Measurements from ENCODE around the gene UNC13B. TPM values are rescaled to one million over a fixed set of nuclear protein-coding genes. Genes with fewer than 3 reads are reported as not detected.

UNC13B gene
- total and polyA plus RNA-seq, 9 of the 15 experiments (the other 6 are each of a cell fraction or from before 2014, with no cell fraction given), result 2.4 to 11.5 (median 8.6) TPM

DNA sequence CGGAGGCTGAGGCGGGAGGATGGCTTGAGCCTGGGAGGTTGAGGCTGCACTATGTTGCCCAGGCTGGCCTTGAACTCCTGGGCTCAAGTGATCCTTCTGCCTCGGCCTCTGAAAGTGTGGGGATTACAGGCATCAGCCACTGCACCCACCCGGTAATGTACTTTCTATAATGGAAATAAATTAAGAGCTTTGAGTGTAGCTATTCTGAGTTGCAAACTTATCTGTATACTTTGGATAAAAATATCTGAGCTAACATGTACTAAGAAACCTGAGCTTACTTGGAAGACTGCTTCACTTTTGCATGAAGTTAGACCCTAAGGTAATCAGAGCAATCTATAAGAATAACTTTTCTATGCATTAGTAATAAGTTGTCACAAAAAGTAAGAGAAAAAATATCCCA, 50.0 kb downstream of the UNC13B start (continued):
- TF ChIP-seq, protein P1, sequence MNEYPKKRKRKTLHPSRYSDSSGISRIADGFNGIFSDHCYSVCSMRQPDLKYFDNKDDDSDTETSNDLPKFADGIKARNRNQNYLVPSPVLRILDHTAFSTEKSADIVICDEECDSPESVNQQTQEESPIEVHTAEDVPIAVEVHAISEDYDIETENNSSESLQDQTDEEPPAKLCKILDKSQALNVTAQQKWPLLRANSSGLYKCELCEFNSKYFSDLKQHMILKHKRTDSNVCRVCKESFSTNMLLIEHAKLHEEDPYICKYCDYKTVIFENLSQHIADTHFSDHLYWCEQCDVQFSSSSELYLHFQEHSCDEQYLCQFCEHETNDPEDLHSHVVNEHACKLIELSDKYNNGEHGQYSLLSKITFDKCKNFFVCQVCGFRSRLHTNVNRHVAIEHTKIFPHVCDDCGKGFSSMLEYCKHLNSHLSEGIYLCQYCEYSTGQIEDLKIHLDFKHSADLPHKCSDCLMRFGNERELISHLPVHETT (CRISPR knock-in tag; conservative IDR thresholded peaks at IDR 0.05 in 1 of 2, IDR thresholded peaks at IDR 0.05 in 1 of 2), result no peak

DNA sequence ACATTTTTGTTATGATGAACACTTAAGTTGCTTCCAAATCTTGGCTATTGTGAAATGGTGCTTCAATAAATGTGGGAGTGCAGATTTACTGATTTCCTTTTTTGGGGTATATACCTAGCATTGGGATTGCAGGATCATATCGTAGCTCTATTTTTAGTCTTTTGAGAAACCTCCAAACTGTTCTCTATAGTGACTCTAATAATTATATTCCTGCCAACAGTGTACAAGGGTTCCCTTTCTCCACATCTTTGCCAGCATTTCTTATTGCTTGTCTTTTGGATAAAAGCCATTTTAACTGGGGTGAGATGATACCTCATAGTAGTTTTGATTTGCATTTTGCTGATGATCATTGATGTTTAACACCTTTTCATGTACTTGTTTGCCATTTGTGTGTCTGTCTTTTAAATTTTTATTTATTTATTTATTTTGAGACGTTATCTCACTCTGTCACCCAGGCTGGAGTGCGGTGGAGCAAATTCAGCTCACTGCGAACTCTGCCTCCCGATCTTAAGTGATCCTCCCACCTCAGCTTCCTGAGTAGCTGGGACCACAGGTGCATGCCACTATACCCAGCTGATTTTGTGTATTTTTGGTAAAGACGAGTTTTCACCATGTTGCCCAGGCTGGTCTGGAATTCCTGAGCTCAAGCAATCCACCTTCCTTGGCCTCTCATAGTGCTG, 59.0 kb downstream of the UNC13B start:
- no peak overlapping the region for H3K4me2 ChIP-seq (ENCODE audit: insufficient read depth, low read length)
- ChIA-PET CTCF (ENCODE audit: low intra/inter-chr PET ratio) (no interaction called here), POLR2A (no interaction called here)
- FAIRE-seq (no peak), ATAC-seq (no peak), DNase-seq (ENCODE audit: extremely low read depth in 1 of 4, low spot score in 3 of 4) (no peak)
- H3K36me3 ChIP-seq (ENCODE audit: control insufficient read depth, insufficient read depth, low read length), result no peaks in the 10 kb centered on the region
- in situ Hi-C loops (cut with MboI) (no loop called here), intact Hi-C loops (cut with micrococcal nuclease) (no loop called here)
- no peak overlapping the region for H3K27ac ChIP-seq (ENCODE audit: extremely low read depth, low read depth, low read length)
- H2AFZ ChIP-seq (ENCODE audit: low read depth, low read length), result no peak overlapping the region
- H3K9me3 ChIP-seq (replicated peaks; ENCODE audit: control insufficient read depth, insufficient read depth, low read depth, low read length), result no peaks in the 10 kb centered on the region
- H3K4me1 ChIP-seq (replicated peaks in 1 of 2; ENCODE audit: control insufficient read depth in 2 of 2, insufficient read depth in 2 of 2, low read length in 2 of 2), result no peaks in the 10 kb centered on the region
- no peaks in the 10 kb centered on the region for H3K27me3 ChIP-seq (ENCODE audit: control insufficient read depth in 2 of 2, insufficient read depth in 2 of 2, low read length in 2 of 2)
- H3K9ac ChIP-seq (ENCODE audit: insufficient read depth in 1 of 2, low read depth in 2 of 2, low read length in 2 of 2), result no peak overlapping the region
- 14% methylated on average over 6 of the region's 6 CpGs for WGBS (ENCODE audit: insufficient coverage, low coverage, missing lambda C conversion rate)
- H3K79me2 ChIP-seq (ENCODE audit: control insufficient read depth, insufficient read depth, low read length), result no peaks in the 10 kb centered on the region
- no peaks in the 10 kb centered on the region for H4K20me1 ChIP-seq (replicated peaks; ENCODE audit: control insufficient read depth, insufficient read depth, low read length)
- no peak overlapping the region for H3K4me3 ChIP-seq
- no TSS peak for BruUV-seq (replicated peaks)
- no peaks in the 10 kb centered on the region for H3K9me1 ChIP-seq (ENCODE audit: control insufficient read depth, insufficient read depth, low read length)
- TF ChIP-seq MXI1 (IDR thresholded peaks at IDR 0.05; ENCODE audit: low read depth, low read length), result no peak
- TF ChIP-seq, protein P2, sequence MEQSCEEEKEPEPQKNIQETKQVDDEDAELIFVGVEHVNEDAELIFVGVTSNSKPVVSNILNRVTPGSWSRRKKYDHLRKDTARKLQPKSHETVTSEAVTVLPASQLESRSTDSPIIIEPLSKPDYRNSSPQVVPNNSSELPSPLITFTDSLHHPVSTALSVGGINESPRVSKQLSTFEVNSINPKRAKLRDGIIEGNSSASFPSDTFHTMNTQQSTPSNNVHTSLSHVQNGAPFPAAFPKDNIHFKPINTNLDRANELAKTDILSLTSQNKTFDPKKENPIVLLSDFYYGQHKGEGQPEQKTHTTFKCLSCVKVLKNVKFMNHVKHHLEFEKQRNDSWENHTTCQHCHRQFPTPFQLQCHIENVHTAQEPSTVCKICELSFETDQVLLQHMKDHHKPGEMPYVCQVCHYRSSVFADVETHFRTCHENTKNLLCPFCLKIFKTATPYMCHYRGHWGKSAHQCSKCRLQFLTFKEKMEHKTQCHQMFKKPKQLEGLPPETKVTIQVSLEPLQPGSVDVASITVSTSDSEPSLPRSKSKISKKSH (CRISPR knock-in tag; IDR thresholded peaks at IDR 0.05), result no peak
- TF ChIP-seq IFI16 (CRISPR knock-in tag; IDR thresholded peaks at IDR 0.05), result no peak
- TF ChIP-seq, protein P3, sequence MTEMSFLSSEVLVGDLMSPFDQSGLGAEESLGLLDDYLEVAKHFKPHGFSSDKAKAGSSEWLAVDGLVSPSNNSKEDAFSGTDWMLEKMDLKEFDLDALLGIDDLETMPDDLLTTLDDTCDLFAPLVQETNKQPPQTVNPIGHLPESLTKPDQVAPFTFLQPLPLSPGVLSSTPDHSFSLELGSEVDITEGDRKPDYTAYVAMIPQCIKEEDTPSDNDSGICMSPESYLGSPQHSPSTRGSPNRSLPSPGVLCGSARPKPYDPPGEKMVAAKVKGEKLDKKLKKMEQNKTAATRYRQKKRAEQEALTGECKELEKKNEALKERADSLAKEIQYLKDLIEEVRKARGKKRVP (CRISPR knock-in tag; IDR thresholded peaks at IDR 0.05), result no peak
- no peak for TF ChIP-seq SMARCA5 (IDR thresholded peaks at IDR 0.05)
- TF ChIP-seq ASH1L (IDR thresholded peaks at IDR 0.05; ENCODE audit: borderline replicate concordance, low read depth, partially characterized antibody), result no peak
- no peak for TF ChIP-seq HDAC2 (IDR thresholded peaks at IDR 0.05)
- TF ChIP-seq, protein P4, sequence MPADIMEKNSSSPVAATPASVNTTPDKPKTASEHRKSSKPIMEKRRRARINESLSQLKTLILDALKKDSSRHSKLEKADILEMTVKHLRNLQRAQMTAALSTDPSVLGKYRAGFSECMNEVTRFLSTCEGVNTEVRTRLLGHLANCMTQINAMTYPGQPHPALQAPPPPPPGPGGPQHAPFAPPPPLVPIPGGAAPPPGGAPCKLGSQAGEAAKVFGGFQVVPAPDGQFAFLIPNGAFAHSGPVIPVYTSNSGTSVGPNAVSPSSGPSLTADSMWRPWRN (IDR thresholded peaks at IDR 0.05; ENCODE audit: low read depth), result no peak
- no peak for TF ChIP-seq ZNF695 (CRISPR knock-in tag; IDR thresholded peaks at IDR 0.05)
- TF ChIP-seq, protein P5, sequence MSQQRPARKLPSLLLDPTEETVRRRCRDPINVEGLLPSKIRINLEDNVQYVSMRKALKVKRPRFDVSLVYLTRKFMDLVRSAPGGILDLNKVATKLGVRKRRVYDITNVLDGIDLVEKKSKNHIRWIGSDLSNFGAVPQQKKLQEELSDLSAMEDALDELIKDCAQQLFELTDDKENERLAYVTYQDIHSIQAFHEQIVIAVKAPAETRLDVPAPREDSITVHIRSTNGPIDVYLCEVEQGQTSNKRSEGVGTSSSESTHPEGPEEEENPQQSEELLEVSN (IDR thresholded peaks at IDR 0.05; ENCODE audit: borderline replicate concordance in 1 of 2, extremely low read depth in 1 of 2, insufficient read depth in 1 of 2, insufficient read length in 1 of 2, low read depth in 1 of 2, low read length in 1 of 2, poor library complexity in 1 of 2, severe bottlenecking in 1 of 2), result no peak
- TF ChIP-seq, protein P6, sequence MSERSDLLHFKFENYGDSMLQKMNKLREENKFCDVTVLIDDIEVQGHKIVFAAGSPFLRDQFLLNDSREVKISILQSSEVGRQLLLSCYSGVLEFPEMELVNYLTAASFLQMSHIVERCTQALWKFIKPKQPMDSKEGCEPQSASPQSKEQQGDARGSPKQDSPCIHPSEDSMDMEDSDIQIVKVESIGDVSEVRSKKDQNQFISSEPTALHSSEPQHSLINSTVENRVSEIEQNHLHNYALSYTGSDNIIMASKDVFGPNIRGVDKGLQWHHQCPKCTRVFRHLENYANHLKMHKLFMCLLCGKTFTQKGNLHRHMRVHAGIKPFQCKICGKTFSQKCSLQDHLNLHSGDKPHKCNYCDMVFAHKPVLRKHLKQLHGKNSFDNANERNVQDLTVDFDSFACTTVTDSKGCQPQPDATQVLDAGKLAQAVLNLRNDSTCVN (CRISPR knock-in tag; IDR thresholded peaks at IDR 0.05), result no peak
- TF ChIP-seq NUFIP1 (IDR thresholded peaks at IDR 0.05; ENCODE audit: partially characterized antibody), result no peak
